HepG2 (cell line): ENCODE data around the gene XCL2. TPM values are rescaled to one million over a fixed set of nuclear protein-coding genes. Genes with fewer than 3 reads are reported as not detected.

Experiments
- ATAC-seq: fragments of 200-7000 bp; cut with Tn5 transposase; 3 replicates; pipeline ENCODE4 v1.9.1; 2020; ENCODE audit warnings: mild to moderate bottlenecking, moderate library complexity
- BruUV-seq: library from RNA; stranded (reverse); fragments of 400-500 nt; replicated peaks from 2 replicates; lab custom pipeline; 2021; lab: Mats Ljungman, UMichigan
- CTCF ChIA-PET: fragments of 300-600 bp; formaldehyde crosslinking; extraction: SDS; loops from one replicate; lab custom pipeline; 2021; ENCODE audit warnings: low total read pairs, inconsistent platforms, low intra/inter-chr PET ratio; lab: Yijun Ruan, JAX
- POLR2A ChIA-PET: fragments of 350-600 bp; sonication (Branson Sonifier 250); formaldehyde crosslinking; loops from one replicate; lab custom pipeline; 2020; ENCODE audit warnings: antibody characterized with exemption, inconsistent platforms; lab: Yijun Ruan, JAX
- DNase-seq: peaks from one replicate; pipeline ENCODE4 v3.0.0-alpha.2; 2015; ENCODE audit warnings: low spot score
- FAIRE-seq: peaks from 3 replicates; lab custom pipeline; 2011; peaks lifted over from hg19 to GRCh38; lab: Jason Lieb, UNC
- H2AFZ ChIP-seq: one replicate; pipeline ENCODE4 v1.6.1; 2011; ENCODE audit warnings: low read length, inconsistent platforms
- H3K27ac ChIP-seq: fragments of 300-600 bp; 3 replicates; pipeline ENCODE4 v1.8.0; 2011; ENCODE audit warnings: mixed run types, mild to moderate bottlenecking, mixed read lengths, low read length, inconsistent platforms; ENCODE audit not compliant: insufficient read depth; ENCODE audit errors: extremely low read length
- H3K27me3 ChIP-seq, 2 experiments: fragments of 200-600 bp in 1 of 2; 2 replicates in 1 of 2; 3 replicates in 1 of 2; pipeline versions ENCODE4 v1.6.0 to v1.8.0; 2011; ENCODE audit warnings: low read length in 2 of 2, mild to moderate bottlenecking in 2 of 2, moderate library complexity in 2 of 2, inconsistent platforms in 1 of 2; ENCODE audit not compliant: insufficient read depth in 2 of 2, control insufficient read depth in 1 of 2
- H3K36me3 ChIP-seq, 2 experiments: fragments of 200-600 bp in 1 of 2; replicated peaks in 1 of 2; 2 replicates in 1 of 2; 3 replicates in 1 of 2; pipeline versions ENCODE4 v1.5.1 to v1.8.0; 2011; ENCODE audit warnings: low read length in 2 of 2, inconsistent platforms in 1 of 2; ENCODE audit not compliant: insufficient read depth in 2 of 2, control insufficient read depth in 1 of 2
- H3K4me1 ChIP-seq: 2 replicates; pipeline ENCODE4 v1.5.1; 2012; ENCODE audit warnings: low read length, inconsistent platforms; ENCODE audit not compliant: insufficient read depth
- H3K4me2 ChIP-seq: 2 replicates; pipeline ENCODE4 v1.6.0; 2011; ENCODE audit warnings: low read depth, low read length, inconsistent platforms
- H3K4me3 ChIP-seq, 3 experiments: fragments of 200-600 bp in 1 of 3; sonication (generic), shearing (Covaris generic) in 1 of 3; replicated peaks in 1 of 3; 2 replicates each; pipeline ENCODE4 v1.5.1; 2011 to 2016; ENCODE audit warnings: low read length in 3 of 3, inconsistent platforms in 2 of 3, low read depth in 2 of 3, mild to moderate bottlenecking in 2 of 3, control low read depth in 1 of 3, mixed read lengths in 1 of 3; ENCODE audit not compliant: insufficient read depth in 1 of 3
- H3K79me2 ChIP-seq: one replicate; pipeline ENCODE4 v1.6.1; 2011; ENCODE audit warnings: low read length, inconsistent platforms; ENCODE audit not compliant: insufficient read depth
- H3K9ac ChIP-seq: 2 replicates; pipeline ENCODE4 v1.6.0; 2011; ENCODE audit warnings: mild to moderate bottlenecking, low read depth, low read length, inconsistent platforms; ENCODE audit not compliant: insufficient read depth
- H3K9me3 ChIP-seq: 2 replicates; pipeline ENCODE4 v1.5.1; 2012; ENCODE audit warnings: mild to moderate bottlenecking, low read length
- H4K20me1 ChIP-seq: 2 replicates; pipeline ENCODE4 v1.6.0; 2011; ENCODE audit warnings: inconsistent platforms, mild to moderate bottlenecking, low read length, moderate library complexity; ENCODE audit not compliant: insufficient read depth
- HNRNPLL ChIP-seq: fragments of 200-400 bp; formaldehyde crosslinking; IDR thresholded peaks from 2 replicates; pipeline ENCODE4 v1.6.1; 2017; ENCODE audit warnings: mild to moderate bottlenecking, low read depth, low read length; ENCODE audit not compliant: poor library complexity, severe bottlenecking
- NCOA2 ChIP-seq: sonication (generic); formaldehyde crosslinking; IDR thresholded peaks from 2 replicates; pipeline ENCODE4 v1.8.0; 2022; ENCODE audit warnings: inconsistent platforms
- PAWR ChIP-seq: sonication (generic); formaldehyde crosslinking; IDR thresholded peaks from 2 replicates; pipeline ENCODE4 v1.4.0; 2020; ENCODE audit warnings: missing genetic modification reagents, mild to moderate bottlenecking, borderline replicate concordance
- RNF2 ChIP-seq: fragments of 450-650 bp; conservative IDR thresholded peaks from 2 replicates; pipeline ENCODE4 v1.6.1; 2016; ENCODE audit warnings: low read depth
- TFDP1 ChIP-seq: IDR thresholded peaks from 2 replicates; pipeline ENCODE4 v1.6.1; 2016; ENCODE audit warnings: missing compliant biosample characterization, missing genetic modification reagents, borderline replicate concordance
- ZNF3 ChIP-seq: IDR thresholded peaks from 2 replicates; pipeline ENCODE4 v1.7.0; 2017; ENCODE audit warnings: inconsistent platforms
- ZNF737 ChIP-seq: sonication (generic); formaldehyde crosslinking; IDR thresholded peaks from 2 replicates; pipeline ENCODE4 v1.5.0; 2020; ENCODE audit warnings: missing genetic modification reagents, mild to moderate bottlenecking, borderline replicate concordance
- ZNF781 ChIP-seq: sonication (generic); formaldehyde crosslinking; IDR thresholded peaks from 2 replicates; pipeline ENCODE4 v1.5.1; 2020; ENCODE audit warnings: borderline replicate concordance, mild to moderate bottlenecking, missing genetic modification reagents; ENCODE audit errors: not compliant biosample characterization
- ZNF878 ChIP-seq: sonication (generic); formaldehyde crosslinking; IDR thresholded peaks from 2 replicates; pipeline ENCODE4 v1.8.1; 2023; ENCODE audit warnings: mild to moderate bottlenecking, missing genetic modification reagents, moderate library complexity
- WGBS: methylation state at CpG from one replicate; pipeline ENCODE4 v1.1.6; 2017; ENCODE audit warnings: low lambda C conversion rate; 5-methylcytosine and 5-hydroxymethylcytosine counted together
- in situ Hi-C: cut with HindIII; loops from 2 replicates; pipeline ENCODE4 v1.10.0; 2017; ENCODE audit warnings: low pct_unique_long_range_greater_than_20kb; ENCODE audit not compliant: extremely low pct_ligation_motif_present
- intact Hi-C: fragments of 100-400 bp; cut with micrococcal nuclease; formaldehyde crosslinking; loops from one replicate; pipeline ENCODE4 v1.10.0; 2022; ENCODE audit not compliant: unreplicated experiment
- polyA plus RNA-seq, 8 experiments: library from polyadenylated mRNA; depleted of rRNA in 3 of 8; stranded (reverse) in 7 of 8; unstranded in 1 of 8; fragments of >200 nt; fragmentation: Illumina TruSeq in 4 of 8; extraction: Trizol in 4 of 8; gene quantifications; 2 replicates each; pipeline versions ENCODE4 v1.2.1 to v1.2.3, GENCODE V29; 2011 to 2016; ENCODE audit warnings: low read depth in 4 of 8, missing spikeins in 1 of 8, mixed read lengths in 1 of 8; ENCODE audit not compliant: insufficient read depth in 1 of 8
- total RNA-seq, 5 experiments: library from RNA; depleted of rRNA; stranded (reverse); fragments of >200 nt; fragmentation: Illumina TruSeq; extraction: Trizol; gene quantifications; 2 replicates each; pipeline ENCODE4 v1.2.3, GENCODE V29; 2016; ENCODE audit warnings: low read depth in 1 of 5
- TF ChIP-seq, protein P1 (sequence below): IDR thresholded peaks from 2 replicates; pipeline ENCODE4 v1.6.1; 2016; ENCODE audit warnings: low read depth, control low read depth

XCL2 gene
- total and polyA plus RNA-seq, 2 of the 13 experiments (the other 11 are each of a cell fraction or from before 2014, with no cell fraction given), result 0.50 TPM; not detected in 1

GRCh38 chr1:168565825-168566224 lies 22.0 kb upstream of the XCL2 start:
- no peaks in the 10 kb centered on the region for H3K36me3 ChIP-seq
- in situ Hi-C loops (loop anchor here (5.0 kb wide), 1 partner anchor 124 kb away; no protein-coding TSS in a partner anchor), intact Hi-C loops (no loop called here)
- peaks cover 16% of the 10 kb centered on the region; the same call in 1 of the 2 replicates for H3K4me1 ChIP-seq
- ChIA-PET CTCF (no interaction called here), POLR2A (no interaction called here)
- no peak overlapping the region for H3K9ac ChIP-seq
- BruUV-seq, result no TSS peak
- no peak overlapping the region for H3K27ac ChIP-seq
- no peaks in the 10 kb centered on the region for H4K20me1 ChIP-seq
- no peak overlapping the region for H3K4me3 ChIP-seq
- H3K79me2 ChIP-seq, result no peaks in the 10 kb centered on the region
- H3K27me3 ChIP-seq, result no peaks in the 10 kb centered on the region
- H3K4me2 ChIP-seq, result no peak overlapping the region
- no peak overlapping the region for H2AFZ ChIP-seq
- TF ChIP-seq PAWR (CRISPR knock-in tag), result no peak
- TF ChIP-seq, all 625 proteins: peak for 0
- no peak for ATAC-seq
- WGBS, result 95% methylated on average over 4 of the region's 4 CpGs
- no peak for FAIRE-seq
- DNase-seq, result no peak
- no peaks in the 10 kb centered on the region for H3K9me3 ChIP-seq

- no peak overlapping the region for H2AFZ ChIP-seq
- BruUV-seq, result no TSS peak
- H3K9me3 ChIP-seq, result no peaks in the 10 kb centered on the region
- CTCF ChIA-PET, result no interaction called here
- no peak for ATAC-seq
- TF ChIP-seq, protein P1, sequence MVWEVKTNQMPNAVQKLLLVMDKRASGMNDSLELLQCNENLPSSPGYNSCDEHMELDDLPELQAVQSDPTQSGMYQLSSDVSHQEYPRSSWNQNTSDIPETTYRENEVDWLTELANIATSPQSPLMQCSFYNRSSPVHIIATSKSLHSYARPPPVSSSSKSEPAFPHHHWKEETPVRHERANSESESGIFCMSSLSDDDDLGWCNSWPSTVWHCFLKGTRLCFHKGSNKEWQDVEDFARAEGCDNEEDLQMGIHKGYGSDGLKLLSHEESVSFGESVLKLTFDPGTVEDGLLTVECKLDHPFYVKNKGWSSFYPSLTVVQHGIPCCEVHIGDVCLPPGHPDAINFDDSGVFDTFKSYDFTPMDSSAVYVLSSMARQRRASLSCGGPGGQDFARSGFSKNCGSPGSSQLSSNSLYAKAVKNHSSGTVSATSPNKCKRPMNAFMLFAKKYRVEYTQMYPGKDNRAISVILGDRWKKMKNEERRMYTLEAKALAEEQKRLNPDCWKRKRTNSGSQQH, result no peak
- TF ChIP-seq ZNF3, result no peak
- no peak for TF ChIP-seq NCOA2 (CRISPR knock-in tag)
- no peak for TF ChIP-seq ZNF781 (CRISPR knock-in tag)
- no peak for TF ChIP-seq HNRNPLL
- TF ChIP-seq ZNF737 (CRISPR knock-in tag), result no peak
- no peak for TF ChIP-seq ZNF878 (CRISPR knock-in tag)
- no peak for TF ChIP-seq RNF2
- TF ChIP-seq TFDP1 (CRISPR knock-in tag), result no peak
- in situ Hi-C loops, result no loop called here
- H3K4me2 ChIP-seq, result no peak overlapping the region
- FAIRE-seq, result no peak
- no peaks in the 10 kb centered on the region for H3K27me3 ChIP-seq
- no peak overlapping the region for H3K27ac ChIP-seq
- H3K36me3 ChIP-seq, result no peaks in the 10 kb centered on the region
- no peaks in the 10 kb centered on the region for H4K20me1 ChIP-seq
- H3K4me3 ChIP-seq, result no peak overlapping the region
- intact Hi-C loops, result no loop called here
- H3K9ac ChIP-seq, result no peak overlapping the region
- H3K79me2 ChIP-seq, result no peaks in the 10 kb centered on the region
- no peak for DNase-seq
- 95% methylated on average over 2 of the region's 2 CpGs for whole genome bisulfite sequencing
- POLR2A ChIA-PET, result no interaction called here
- H3K4me1 ChIP-seq, result peaks cover 14% of the 10 kb centered on the region
These were observed 18.2 kb upstream of the XCL2 start for GRCh38 chr1:168561989-168562388.
